AG04450 (cell line): ENCODE data around the gene MOB1B. TPM values are rescaled to one million over a fixed set of nuclear protein-coding genes. Genes with fewer than 3 reads are reported as not detected.

Source experiments
- CTCF ChIA-PET: fragments of 300-600, 350-600 bp; formaldehyde crosslinking; extraction: SDS; loops from one replicate; lab custom pipeline; 2022; ENCODE audit warnings: antibody characterized with exemption, inconsistent platforms; lab: Charles Lee
- POLR2A ChIA-PET: fragments of 350-600 bp; formaldehyde crosslinking; extraction: SDS; loops from one replicate; lab custom pipeline; 2021; ENCODE audit warnings: antibody characterized with exemption, inconsistent platforms; lab: Yijun Ruan, JAX
- DNase-seq: peaks from one replicate; pipeline ENCODE4 v3.0.0-alpha.2; 2011; ENCODE audit warnings: low read depth, low spot score
- H3K27ac ChIP-seq: one replicate; pipeline ENCODE4 v1.5.1; 2012; ENCODE audit warnings: low read depth, low read length, control low read depth
- H3K27me3 ChIP-seq: one replicate; pipeline ENCODE4 v1.6.0; 2012; ENCODE audit warnings: low read length; ENCODE audit not compliant: control insufficient read depth, insufficient read depth
- H3K4me3 ChIP-seq: 2 replicates; pipeline ENCODE4 v1.5.1; 2011; ENCODE audit warnings: mild to moderate bottlenecking, low read depth, low read length, control low read depth
- H3K9me3 ChIP-seq: 2 replicates; pipeline ENCODE4 v1.5.1; 2012; ENCODE audit warnings: low read length; ENCODE audit not compliant: control insufficient read depth, insufficient read depth
- CTCF ChIP-seq: IDR thresholded peaks from 2 replicates; pipeline ENCODE4 v1.5.1; 2011; ENCODE audit warnings: low read depth, low read length, control low read depth, inconsistent platforms
- polyA plus RNA-seq: library from polyadenylated mRNA; depleted of rRNA; stranded (reverse); fragments of >200 nt; gene quantifications from 2 replicates; pipeline ENCODE4 v1.2.3, GENCODE V29; 2011

MOB1B gene
- polyA plus RNA-seq, 1 experiment: 21.4 TPM

GRCh38 chr4:70914631-70915030 lies 12.5 kb downstream of the MOB1B start:
- CTCF ChIA-PET: interaction anchor here (0.5 to 1.4 kb wide), 3 partner anchors 13 to 300 kb away, joined by 3 to 9 read pairs (median 6); partner anchors contain the start of gene MOB1B

GRCh38 chr4:70915036-70915815 lies 13.1 kb downstream of the MOB1B start:
- TF ChIP-seq CTCF: no peak
- no peaks in the 10 kb centered on the region for H3K27me3 ChIP-seq
- no peak for DNase-seq
- POLR2A ChIA-PET: interaction anchor here (0.7 to 2.1 kb wide), 2 partner anchors 9 to 78 kb away, joined by 4 read pairs; partner anchors contain the start of gene DCK
- CTCF ChIA-PET: interaction anchor here (0.5 to 1.4 kb wide), 3 partner anchors 13 to 301 kb away, joined by 3 to 9 read pairs (median 6); partner anchors contain the start of gene MOB1B
- peaks cover 2% of the 10 kb centered on the region for H3K9me3 ChIP-seq
- H3K27ac ChIP-seq: peak overlapping the region; percentile 89
- peak overlapping the region; percentile 42 for H3K4me3 ChIP-seq

More at GRCh38 chr4:70914631-70915030, 12.5 kb downstream of the MOB1B start:
- peak overlapping the region; percentile 80 for H3K27ac ChIP-seq
- TF ChIP-seq CTCF: no peak
- no peaks in the 10 kb centered on the region for H3K27me3 ChIP-seq
- H3K4me3 ChIP-seq: peak overlapping the region; percentile 42; the same call in 1 of the 2 replicates
- no peaks in the 10 kb centered on the region; the same call in 1 of the 2 replicates for H3K9me3 ChIP-seq
- POLR2A ChIA-PET: interaction anchor here (0.7 kb wide), 1 partner anchor 9 kb away, joined by 4 read pairs; no protein-coding TSS in a partner anchor
- no peak for DNase-seq

- Histone ChIP-seq H3K27ac (peak overlapping the region; percentile 89), H3K27me3 (no peaks in the 10 kb centered on the region), H3K9me3 (peaks cover 3% of the 10 kb centered on the region), H3K4me3 (peak overlapping the region; percentile 42)
- ChIA-PET POLR2A (interaction anchor here (2.1 kb wide), 1 partner anchor 77 kb away, joined by 4 read pairs; the partner anchor contains the start of gene DCK), CTCF (interaction anchor here (0.8 to 1.5 kb wide), 4 partner anchors 11 to 30 kb away, joined by 3 to 9 read pairs (median 4); partner anchors contain the start of gene MOB1B)
- no peak for DNase-seq
- TF ChIP-seq CTCF: no peak
Observed at GRCh38 chr4:70915874-70916559, 13.8 kb downstream of the MOB1B start.

- ChIA-PET POLR2A (no interaction called here), CTCF (no interaction called here)
- Histone ChIP-seq H3K9me3 (peaks cover 3% of the 10 kb centered on the region; the same call in 1 of the 2 replicates), H3K27me3 (no peaks in the 10 kb centered on the region), H3K4me3 (no peak overlapping the region), H3K27ac (no peak overlapping the region)
- no peak for DNase-seq
- TF ChIP-seq CTCF: no peak
Observed at GRCh38 chr4:70920592-70920991, 18.4 kb downstream of the MOB1B start.
